GM18511 (cell line): ENCODE measurements around the gene IMPG1.

Source experiments
- ATAC-seq: cut with Tn5 transposase; IDR thresholded peaks from one replicate; pipeline ENCODE4 v1.9.1; 2021; ENCODE audit warnings: mild to moderate bottlenecking, moderate library complexity; ENCODE audit not compliant: unreplicated experiment

IMPG1 gene

GRCh38 chr6:75896526-75896925 is 175.9 kb downstream of the IMPG1 start:
- ATAC-seq: no peak

- ATAC-seq: peak; percentile 14
Observed at GRCh38 chr6:75893776-75894152, 178.7 kb downstream of the IMPG1 start.

- ATAC-seq: peak; percentile 79
Observed at GRCh38 chr6:75893058-75893775, 179.2 kb downstream of the IMPG1 start.

- no peak for ATAC-seq
Observed at GRCh38 chr6:75892384-75892783, 180.1 kb downstream of the IMPG1 start.

- ATAC-seq: no peak
Observed at GRCh38 chr6:75884822-75885221, 187.6 kb downstream of the IMPG1 start.

GRCh38 chr6:75882734-75883133 is 189.7 kb downstream of the IMPG1 start:
- ATAC-seq: no peak

GRCh38 chr6:75880305-75880704 is 192.2 kb downstream of the IMPG1 start:
- ATAC-seq: no peak

GRCh38 chr6:75876152-75876551 is 196.3 kb downstream of the IMPG1 start:
- no peak for ATAC-seq

- ATAC-seq: no peak
Observed at GRCh38 chr6:75874224-75874623, 198.2 kb downstream of the IMPG1 start.
